SJCRH30 (cell line): ENCODE results near the gene RNF138. TPM values are rescaled to one million over a fixed set of nuclear protein-coding genes. Genes with fewer than 3 reads are reported as not detected.

Experiments used
- DNase-seq, 2 experiments: peaks; one replicate each; pipeline ENCODE4 v3.0.0-alpha.2; 2015 to 2020
- H3K27ac ChIP-seq: fragments of 250-450 bp; sonication (Bioruptor Pico); 2 replicates; pipeline ENCODE4 v1.5.1; 2020; ENCODE audit warnings: mild to moderate bottlenecking, moderate library complexity
- H3K27me3 ChIP-seq: fragments of 250-450 bp; sonication (Bioruptor Pico); 2 replicates; pipeline ENCODE4 v1.5.1; 2020; ENCODE audit warnings: mild to moderate bottlenecking, moderate library complexity
- H3K36me3 ChIP-seq: fragments of 250-450 bp; sonication (Bioruptor Pico); 2 replicates; pipeline ENCODE4 v1.5.1; 2020; ENCODE audit warnings: mild to moderate bottlenecking, moderate library complexity
- H3K4me1 ChIP-seq: fragments of 250-450 bp; sonication (Bioruptor Pico); 2 replicates; pipeline ENCODE4 v1.5.1; 2020; ENCODE audit warnings: mild to moderate bottlenecking, moderate library complexity
- H3K4me3 ChIP-seq: fragments of 250-450 bp; sonication (Bioruptor Pico); 2 replicates; pipeline ENCODE4 v1.5.1; 2020; ENCODE audit warnings: mild to moderate bottlenecking, moderate library complexity
- H3K9me3 ChIP-seq: fragments of 250-450 bp; sonication (Bioruptor Pico); replicated peaks from 2 replicates; pipeline ENCODE4 v1.5.1; 2020; ENCODE audit warnings: mild to moderate bottlenecking, moderate library complexity
- total RNA-seq: library from RNA; depleted of rRNA; stranded (reverse); fragments of >200 nt; shearing (Covaris generic); gene quantifications from 2 replicates; pipeline ENCODE4 v1.2.3, GENCODE V29; 2014; rRNA removed

The RNF138 gene
- total RNA-seq = 27.5 and 28.4 TPM in 2 replicates

GRCh38 chr18:32091724-32092421 lies at the start of gene RNF138:
RNF138 (plus strand) TSS chr18:32091874; CDS start chr18:32092777, 903 bp downstream.
- peak; percentile 61 for DNase-seq

GRCh38 chr18:32042337-32042736 lies 49.3 kb upstream of the RNF138 start:
- Histone ChIP-seq H3K27me3 (no peaks in the 10 kb centered on the region), H3K36me3 (no peaks in the 10 kb centered on the region), H3K27ac (no peak overlapping the region), H3K9me3 (no peaks in the 10 kb centered on the region), H3K4me1 (no peaks in the 10 kb centered on the region), H3K4me3 (no peak overlapping the region)
- no peak for DNase-seq

More at GRCh38 chr18:32091724-32092421, at the start of gene RNF138:
- no peaks in the 10 kb centered on the region for H3K36me3 ChIP-seq
- H3K27me3 ChIP-seq = no peaks in the 10 kb centered on the region
- H3K27ac ChIP-seq = peak within 1 kb of the TSS; percentile 91
- peak within 1 kb of the TSS; percentile 85 for H3K4me3 ChIP-seq
- H3K9me3 ChIP-seq = no peaks in the 10 kb centered on the region
- no peaks in the 10 kb centered on the region for H3K4me1 ChIP-seq

GRCh38 chr18:32048507-32049091 lies 43.1 kb upstream of the RNF138 start:
- Histone ChIP-seq H3K36me3 (no peaks in the 10 kb centered on the region), H3K27ac (no peak overlapping the region), H3K4me3 (no peak overlapping the region), H3K4me1 (no peaks in the 10 kb centered on the region), H3K27me3 (no peaks in the 10 kb centered on the region), H3K9me3 (no peaks in the 10 kb centered on the region)
- peak in 1 of 2 experiments; percentile 0 for DNase-seq

- Histone ChIP-seq H3K9me3 (no peaks in the 10 kb centered on the region), H3K27ac (no peak overlapping the region), H3K27me3 (no peaks in the 10 kb centered on the region), H3K36me3 (no peaks in the 10 kb centered on the region), H3K4me1 (no peaks in the 10 kb centered on the region), H3K4me3 (no peak overlapping the region)
- DNase-seq = no peak
Measured at GRCh38 chr18:32049393-32050171, 42.1 kb upstream of the RNF138 start.

GRCh38 chr18:32056613-32057358 lies 34.9 kb upstream of the RNF138 start:
- Histone ChIP-seq H3K27ac (no peak overlapping the region), H3K4me1 (no peaks in the 10 kb centered on the region), H3K4me3 (no peak overlapping the region), H3K27me3 (no peaks in the 10 kb centered on the region), H3K9me3 (no peaks in the 10 kb centered on the region), H3K36me3 (no peaks in the 10 kb centered on the region)
- DNase-seq = peak in 1 of 2 experiments; percentile 7

GRCh38 chr18:32057624-32058165 lies 34.0 kb upstream of the RNF138 start:
- Histone ChIP-seq H3K27ac (no peak overlapping the region), H3K4me3 (no peak overlapping the region), H3K9me3 (no peaks in the 10 kb centered on the region), H3K36me3 (no peaks in the 10 kb centered on the region), H3K27me3 (no peaks in the 10 kb centered on the region), H3K4me1 (no peaks in the 10 kb centered on the region)
- DNase-seq = no peak

- no peaks in the 10 kb centered on the region for H3K36me3 ChIP-seq
- no peak overlapping the region for H3K4me3 ChIP-seq
- no peaks in the 10 kb centered on the region for H3K27me3 ChIP-seq
- no peak overlapping the region for H3K27ac ChIP-seq
- no peak for DNase-seq
- H3K4me1 ChIP-seq = no peaks in the 10 kb centered on the region
- no peaks in the 10 kb centered on the region for H3K9me3 ChIP-seq
Measured at GRCh38 chr18:32060026-32060425, 31.6 kb upstream of the RNF138 start.

- Histone ChIP-seq H3K4me1 (no peaks in the 10 kb centered on the region), H3K4me3 (no peak overlapping the region)
- DNase-seq = no peak
Measured at GRCh38 chr18:32067375-32068167, 24.1 kb upstream of the RNF138 start.

GRCh38 chr18:32072321-32072720 lies 19.4 kb upstream of the RNF138 start:
- Histone ChIP-seq H3K4me3 (no peak overlapping the region), H3K27me3 (no peaks in the 10 kb centered on the region), H3K9me3 (no peaks in the 10 kb centered on the region), H3K27ac (no peak overlapping the region), H3K36me3 (no peaks in the 10 kb centered on the region), H3K4me1 (no peaks in the 10 kb centered on the region)
- DNase-seq = no peak

More at GRCh38 chr18:32067375-32068167, 24.1 kb upstream of the RNF138 start:
- H3K9me3 ChIP-seq = no peaks in the 10 kb centered on the region
- no peaks in the 10 kb centered on the region for H3K27me3 ChIP-seq
- H3K27ac ChIP-seq = no peak overlapping the region
- no peaks in the 10 kb centered on the region for H3K36me3 ChIP-seq

- DNase-seq = no peak
- H3K4me1 ChIP-seq = no peaks in the 10 kb centered on the region
- no peaks in the 10 kb centered on the region for H3K27me3 ChIP-seq
- no peak overlapping the region for H3K4me3 ChIP-seq
- H3K36me3 ChIP-seq = no peaks in the 10 kb centered on the region
- no peaks in the 10 kb centered on the region for H3K9me3 ChIP-seq
- H3K27ac ChIP-seq = no peak overlapping the region
Measured at GRCh38 chr18:32074206-32074605, 17.5 kb upstream of the RNF138 start.

GRCh38 chr18:32078845-32079244 lies 12.8 kb upstream of the RNF138 start:
- Histone ChIP-seq H3K27me3 (no peaks in the 10 kb centered on the region), H3K4me1 (no peaks in the 10 kb centered on the region), H3K9me3 (no peaks in the 10 kb centered on the region), H3K4me3 (no peak overlapping the region), H3K36me3 (no peaks in the 10 kb centered on the region), H3K27ac (no peak overlapping the region)
- DNase-seq = no peak

GRCh38 chr18:32081881-32082280 lies 9.8 kb upstream of the RNF138 start:
- H3K27me3 ChIP-seq = no peaks in the 10 kb centered on the region
- no peak overlapping the region for H3K4me3 ChIP-seq
- H3K36me3 ChIP-seq = no peaks in the 10 kb centered on the region
- no peak overlapping the region for H3K27ac ChIP-seq
- no peak for DNase-seq
- H3K9me3 ChIP-seq = no peaks in the 10 kb centered on the region
- no peaks in the 10 kb centered on the region for H3K4me1 ChIP-seq

GRCh38 chr18:32083781-32084180 lies 7.9 kb upstream of the RNF138 start:
- no peaks in the 10 kb centered on the region for H3K4me1 ChIP-seq
- H3K27me3 ChIP-seq = no peaks in the 10 kb centered on the region
- H3K4me3 ChIP-seq = no peak overlapping the region
- DNase-seq = no peak
- no peak overlapping the region for H3K27ac ChIP-seq
- H3K9me3 ChIP-seq = no peaks in the 10 kb centered on the region
- no peaks in the 10 kb centered on the region for H3K36me3 ChIP-seq

GRCh38 chr18:32086881-32087280 lies 4.8 kb upstream of the RNF138 start:
- Histone ChIP-seq H3K9me3 (no peaks in the 10 kb centered on the region), H3K27me3 (no peaks in the 10 kb centered on the region), H3K36me3 (no peaks in the 10 kb centered on the region), H3K4me3 (no peak overlapping the region), H3K4me1 (no peaks in the 10 kb centered on the region), H3K27ac (no peak overlapping the region)
- no peak for DNase-seq
